GM19099 (cell line): ENCODE results near the gene LIN37.

Experiments used
- POLR2A ChIP-seq: IDR thresholded peaks from 3 replicates; pipeline ENCODE4 v1.6.1; 2011; ENCODE audit warnings: low read depth; ENCODE audit not compliant: insufficient read length; ENCODE audit errors: extremely low read depth

Gene LIN37, protein sequence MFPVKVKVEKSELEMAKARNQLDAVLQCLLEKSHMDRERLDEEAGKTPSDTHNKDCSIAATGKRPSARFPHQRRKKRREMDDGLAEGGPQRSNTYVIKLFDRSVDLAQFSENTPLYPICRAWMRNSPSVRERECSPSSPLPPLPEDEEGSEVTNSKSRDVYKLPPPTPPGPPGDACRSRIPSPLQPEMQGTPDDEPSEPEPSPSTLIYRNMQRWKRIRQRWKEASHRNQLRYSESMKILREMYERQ

DNA sequence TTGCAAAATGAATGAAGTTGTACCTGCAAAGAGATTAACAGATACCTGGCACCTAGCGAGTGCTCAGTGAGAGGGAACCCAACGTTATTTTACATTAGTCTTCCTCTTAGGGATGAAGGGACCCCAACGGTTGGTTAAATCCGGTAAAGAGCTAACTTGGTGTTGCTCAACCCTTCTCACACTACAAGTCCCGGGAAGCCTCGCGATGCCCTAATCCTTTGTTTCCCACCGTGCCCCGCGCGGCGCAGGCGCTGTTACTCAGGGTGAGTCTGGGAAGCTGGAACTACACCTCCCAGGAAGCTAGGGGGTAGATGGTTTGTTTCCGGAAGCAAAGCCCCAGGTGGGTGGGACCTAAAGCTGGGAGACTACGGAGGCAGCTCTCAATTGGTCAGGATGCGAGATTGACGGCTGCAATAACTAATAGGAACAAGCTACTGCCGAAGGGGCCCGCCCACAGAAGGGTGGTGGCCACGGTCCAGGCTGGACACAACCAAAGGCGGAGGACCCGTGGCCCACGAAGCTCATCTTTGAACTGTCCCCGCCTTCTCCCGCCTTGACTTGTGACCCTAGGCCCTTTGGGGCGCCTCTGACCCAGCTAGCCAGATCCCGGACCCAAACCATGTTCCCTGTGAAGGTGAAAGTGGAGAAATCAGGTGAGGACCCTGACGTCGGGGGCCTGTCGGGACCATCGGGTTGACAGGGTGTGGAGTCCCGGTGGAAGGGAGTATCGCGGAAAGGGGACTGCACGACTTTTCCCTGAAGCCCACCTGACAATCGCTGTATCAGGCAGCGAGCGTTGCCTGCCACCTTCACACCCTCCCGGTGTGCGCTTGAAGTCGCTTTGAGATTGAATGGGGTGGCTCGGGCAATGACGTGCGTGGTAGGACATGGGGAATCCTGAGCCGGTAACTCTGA lies at the start of gene LIN37:
TSS of gene LIN37 (plus strand) at position 471 of the 915 bp plus-strand sequence. CDS start at position 620, 149 bp downstream.
- peak; percentile 68 for TF ChIP-seq POLR2A

GRCh38 chr19:35702223-35703012 lies 46.0 kb upstream of the LIN37 start:
- TF ChIP-seq POLR2A, result peak; percentile 74

- no peak for TF ChIP-seq POLR2A
Observed at GRCh38 chr19:35703343-35703742, 45.0 kb upstream of the LIN37 start.

DNA sequence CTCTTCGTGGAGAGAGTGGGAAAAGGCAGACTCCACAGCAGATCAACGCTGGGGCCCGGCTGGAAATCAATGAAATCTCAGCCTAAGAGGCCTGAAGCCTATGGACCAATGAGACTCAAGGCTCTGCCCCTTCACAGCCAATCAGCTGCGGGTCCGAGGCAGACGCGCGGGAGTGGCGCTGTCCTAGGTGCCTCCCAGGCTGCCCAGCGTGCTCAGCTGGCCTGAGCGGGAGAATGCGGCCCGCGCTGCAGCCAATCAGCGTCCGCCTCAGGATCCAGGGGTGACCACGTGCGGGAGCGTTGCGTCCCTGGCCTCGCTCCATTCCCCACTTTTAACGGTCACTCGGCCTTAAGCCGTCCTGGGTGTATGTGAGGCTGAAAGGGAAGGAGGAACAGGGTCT lies 44.2 kb upstream of the LIN37 start, which contains the start of gene ZBTB32:
TSS of gene ZBTB32 (plus strand) at position 341 of the 400 bp plus-strand sequence. CDS start 10,069 bp downstream, outside the sequence.
- no peak for TF ChIP-seq POLR2A

GRCh38 chr19:35708391-35708790 lies 40.0 kb upstream of the LIN37 start:
- TF ChIP-seq POLR2A, result no peak

- TF ChIP-seq POLR2A, result peak; percentile 64
Observed at GRCh38 chr19:35710784-35711723, 37.3 kb upstream of the LIN37 start.

DNA sequence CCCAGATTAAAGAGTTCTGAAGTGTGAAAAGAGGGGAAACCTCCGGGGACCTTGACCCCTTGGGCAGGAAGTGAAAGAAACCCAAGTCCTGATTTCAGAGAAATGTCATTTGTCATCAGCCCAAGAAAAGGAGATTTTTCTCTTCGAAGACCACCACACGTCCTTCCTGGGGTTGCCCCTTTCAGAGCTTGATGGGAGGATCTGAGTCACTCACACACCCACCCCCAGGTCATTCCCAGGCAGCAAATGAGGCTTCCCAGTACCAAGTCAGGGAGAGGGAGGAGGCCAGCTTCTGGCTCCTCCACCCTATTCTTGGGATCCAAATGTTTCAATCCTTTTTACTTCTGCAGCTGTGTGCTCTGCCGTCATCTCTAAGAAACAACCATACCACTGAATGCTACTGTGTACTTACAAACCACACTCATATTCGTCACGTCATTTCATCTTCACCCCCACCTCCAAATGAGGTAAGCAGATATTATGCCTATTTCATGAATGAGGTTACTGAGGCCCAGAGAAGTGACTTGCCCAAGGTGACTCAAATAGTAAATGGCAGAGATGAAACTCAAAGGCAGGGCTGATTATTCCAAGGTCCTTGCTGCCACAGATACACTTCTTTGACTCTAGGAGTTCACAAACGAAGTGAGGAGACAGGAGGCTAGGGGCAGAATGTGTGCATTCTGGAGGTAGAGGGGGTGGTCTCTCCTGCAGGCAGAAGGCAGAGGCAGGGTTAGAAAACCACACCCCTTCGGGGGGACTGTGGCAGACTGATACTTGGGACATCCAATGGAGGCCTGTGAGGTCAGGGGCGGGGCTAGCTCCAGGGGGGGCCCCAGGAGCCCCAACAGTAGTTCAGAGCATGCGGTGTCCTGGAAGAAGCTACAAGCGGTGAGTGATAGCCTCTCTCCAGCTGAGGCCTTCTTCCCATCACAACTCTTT lies 35.5 kb upstream of the LIN37 start:
- TF ChIP-seq POLR2A, result peak; percentile 83

DNA sequence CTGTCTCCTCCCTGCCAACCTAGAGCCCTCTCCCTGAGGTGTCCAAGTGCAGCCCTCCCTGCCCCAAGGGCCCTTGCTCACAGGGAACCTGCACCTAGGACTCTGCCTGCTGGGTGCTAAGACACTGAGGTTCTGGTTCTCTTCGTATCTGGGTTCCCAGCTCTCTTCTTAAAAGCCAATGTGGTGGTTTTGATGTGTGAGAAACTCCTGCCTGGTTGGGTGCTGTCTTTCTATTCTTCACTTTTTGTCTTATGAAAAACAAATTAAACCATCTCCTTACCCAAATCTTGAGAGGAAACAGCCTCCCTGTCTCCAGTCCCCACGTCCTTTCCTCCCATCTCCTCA lies 34.9 kb upstream of the LIN37 start:
- TF ChIP-seq POLR2A, result no peak

GRCh38 chr19:35713904-35714495 lies 34.4 kb upstream of the LIN37 start:
- TF ChIP-seq POLR2A, result no peak

DNA sequence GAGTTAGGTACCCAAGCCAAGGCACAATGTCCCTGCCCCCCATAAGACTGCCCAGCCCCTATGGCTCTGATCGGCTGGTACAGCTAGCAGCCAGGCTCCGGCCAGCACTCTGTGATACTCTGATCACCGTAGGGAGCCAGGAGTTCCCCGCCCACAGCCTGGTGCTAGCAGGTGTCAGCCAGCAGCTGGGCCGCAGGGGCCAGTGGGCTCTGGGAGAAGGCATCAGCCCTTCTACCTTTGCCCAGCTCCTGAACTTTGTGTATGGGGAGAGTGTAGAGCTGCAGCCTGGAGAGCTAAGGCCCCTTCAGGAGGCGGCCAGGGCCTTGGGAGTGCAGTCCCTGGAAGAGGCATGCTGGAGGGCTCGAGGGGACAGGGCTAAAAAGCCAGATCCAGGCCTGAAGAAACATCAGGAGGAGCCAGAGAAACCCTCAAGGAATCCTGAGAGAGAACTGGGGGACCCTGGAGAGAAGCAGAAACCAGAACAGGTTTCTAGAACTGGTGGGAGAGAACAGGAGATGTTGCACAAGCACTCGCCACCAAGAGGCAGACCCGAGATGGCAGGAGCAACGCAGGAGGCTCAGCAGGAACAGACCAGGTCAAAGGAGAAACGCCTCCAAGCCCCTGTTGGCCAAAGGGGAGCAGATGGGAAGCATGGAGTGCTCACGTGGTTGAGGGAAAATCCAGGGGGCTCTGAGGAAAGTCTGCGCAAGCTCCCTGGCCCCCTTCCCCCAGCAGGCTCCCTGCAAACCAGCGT lies 33.6 kb upstream of the LIN37 start:
- TF ChIP-seq POLR2A, result peak; percentile 17

- no peak for TF ChIP-seq POLR2A
Observed at GRCh38 chr19:35715355-35715809, 33.0 kb upstream of the LIN37 start.
